ENCODE results near the gene NUCB2.

The NUCB2 gene

DNA sequence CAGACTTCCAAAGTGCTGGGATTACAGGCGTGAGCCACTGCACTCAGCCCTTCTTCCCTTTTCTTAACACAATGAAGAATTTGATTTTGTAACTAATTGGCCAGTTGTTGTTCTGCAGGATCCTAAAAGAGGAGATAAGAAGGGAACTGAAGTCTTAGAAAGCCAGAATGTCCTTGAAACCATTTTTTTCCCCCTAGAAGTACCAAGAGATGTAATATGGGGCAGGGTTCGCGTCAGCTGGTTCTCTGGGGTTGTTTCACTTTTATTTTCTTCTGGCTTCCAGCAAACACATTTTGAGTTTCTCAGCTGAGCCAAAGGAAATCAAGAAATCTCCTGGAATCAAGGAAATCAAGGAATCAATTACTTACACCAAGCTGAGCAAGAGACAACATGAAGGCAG, 7.6 kb upstream of the NUCB2 start:
- no peak for DNase-seq (ENCODE audit: low read depth)

DNA sequence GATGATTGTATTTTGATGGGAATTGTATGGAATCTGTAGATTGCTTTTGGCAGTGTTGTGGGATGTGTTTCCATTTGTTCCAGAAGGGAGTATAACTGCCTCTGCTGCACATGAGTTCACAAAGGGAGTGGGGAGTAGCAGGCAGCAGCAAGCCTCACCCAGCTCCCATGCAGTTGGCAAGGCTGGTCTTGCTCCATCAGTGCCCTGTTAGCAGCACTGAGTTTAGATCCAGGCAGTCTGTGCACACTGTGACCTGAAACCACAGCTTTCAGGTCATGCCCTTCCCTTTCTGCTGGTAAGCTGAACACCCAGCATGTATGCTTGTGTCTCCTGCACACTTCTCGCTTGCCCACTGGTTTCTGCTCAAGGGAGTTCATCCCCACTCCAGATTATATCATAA, 3.7 kb upstream of the NUCB2 start:
- no peak for DNase-seq (ENCODE audit: low read depth)

- DNase-seq (ENCODE audit: low read depth): no peak
Measured at GRCh38 chr11:17273211-17273610, 3.3 kb upstream of the NUCB2 start.

DNA sequence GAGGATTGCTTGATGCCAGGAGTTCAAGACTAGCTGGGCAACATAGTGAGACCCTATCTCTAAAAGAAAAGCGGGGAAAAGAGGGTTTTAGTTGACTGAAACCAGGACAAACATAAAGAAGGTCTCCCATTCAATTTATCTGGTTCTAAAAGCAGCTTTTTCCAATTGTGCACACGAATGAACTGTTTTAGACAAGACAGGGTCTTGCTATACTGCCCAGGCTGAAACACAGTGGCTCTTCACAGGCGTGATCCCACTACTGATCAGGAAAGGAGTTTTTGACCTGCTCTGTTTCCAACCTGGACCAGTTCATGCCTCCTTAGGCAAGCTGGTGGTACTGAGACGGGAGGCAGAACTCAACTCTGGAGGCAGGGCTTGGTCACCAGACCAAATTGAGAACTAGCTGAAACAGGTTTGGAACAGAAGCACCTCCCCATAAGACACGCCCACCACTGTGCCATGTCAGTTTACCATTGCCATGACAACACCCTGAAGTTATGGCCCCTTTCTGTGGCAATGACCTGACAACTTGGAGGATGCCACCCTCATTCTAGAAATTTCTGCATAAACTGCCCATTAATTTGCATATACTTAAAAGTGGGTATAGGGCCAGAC, 2.8 kb upstream of the NUCB2 start:
- DNase-seq (ENCODE audit: low read depth): no peak

GRCh38 chr11:17275400-17276235, 921 bp upstream of the NUCB2 start:
- DNase-seq (ENCODE audit: low read depth): no peak

DNA sequence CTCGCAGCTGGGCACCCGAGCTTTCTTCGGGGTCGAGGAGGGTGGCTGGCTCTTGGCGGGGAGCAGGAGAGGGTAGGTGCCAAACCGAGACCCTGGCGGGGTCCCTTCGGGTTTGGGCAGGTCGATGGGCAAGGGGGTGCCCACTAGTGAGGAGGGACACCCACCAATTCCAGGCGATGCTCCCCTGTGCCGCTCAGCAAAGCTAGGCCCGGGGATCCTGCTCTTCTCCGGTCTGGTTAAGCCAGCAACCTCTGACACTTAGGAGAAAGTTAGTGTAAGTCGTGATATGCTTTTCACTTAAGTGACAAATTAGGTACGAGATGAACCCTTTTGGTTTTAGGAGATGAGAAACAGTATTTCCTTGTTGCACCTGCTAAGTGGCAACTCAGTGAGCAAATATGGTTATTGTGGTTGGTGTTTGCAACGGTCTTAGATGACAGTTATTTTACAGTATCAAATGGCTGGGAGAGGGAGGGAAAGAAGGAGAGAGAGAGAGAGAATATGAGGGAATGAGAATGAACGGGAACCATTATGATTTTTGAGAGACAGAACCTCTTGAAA, 565 bp downstream of the NUCB2 start:
- peak; percentile 47 for DNase-seq (ENCODE audit: low read depth)

DNA sequence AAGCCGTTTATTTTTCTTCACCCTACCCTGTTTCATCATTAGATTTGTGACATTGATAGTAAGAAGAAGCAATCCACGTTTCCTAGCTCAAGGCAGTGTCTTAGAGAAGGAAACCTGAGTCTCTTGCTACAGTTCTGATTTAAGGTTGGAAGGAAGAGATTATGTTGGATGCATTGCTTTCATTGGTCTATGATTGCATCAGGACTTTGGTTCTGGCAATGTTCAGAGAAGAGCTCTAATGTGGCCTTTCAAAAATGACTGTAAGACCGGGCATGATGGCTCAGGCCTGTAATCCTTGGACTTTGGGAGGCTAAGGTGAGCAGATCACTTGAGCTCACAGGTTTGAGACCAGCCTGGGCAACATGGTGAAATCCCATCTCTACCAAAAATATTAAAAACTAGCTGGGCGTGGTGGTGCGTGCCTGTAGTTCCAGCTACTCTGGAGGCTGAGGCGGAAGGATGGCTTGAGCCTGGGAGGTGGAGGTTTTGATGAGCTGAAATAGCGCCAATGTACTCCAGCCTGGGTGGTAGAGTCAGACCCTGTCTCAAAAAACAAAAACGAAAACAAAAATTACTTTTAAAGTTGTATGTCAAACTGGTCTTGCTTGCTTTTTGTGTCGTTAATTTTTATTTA, 4.1 kb downstream of the NUCB2 start:
- no peak for DNase-seq (ENCODE audit: low read depth)

DNA sequence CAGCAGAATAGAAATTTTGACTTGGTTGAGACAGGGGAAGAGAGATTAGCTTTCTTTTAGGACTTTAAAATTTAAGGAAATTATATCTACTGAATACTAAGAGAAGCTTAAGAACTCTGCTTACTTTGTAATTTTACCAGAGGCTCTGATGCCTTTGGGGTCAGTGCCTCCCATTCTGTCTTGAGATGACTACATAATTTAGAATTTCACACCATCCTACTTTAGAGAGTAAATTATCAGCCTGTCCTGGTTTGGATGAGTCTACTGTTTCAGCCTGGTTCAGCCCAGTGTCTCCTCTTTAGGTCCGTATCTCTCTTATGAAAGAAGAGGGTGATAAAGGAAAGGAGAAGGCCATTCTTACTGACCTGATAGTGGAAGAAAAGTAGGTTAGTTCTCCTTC, 9.8 kb downstream of the NUCB2 start:
- no peak for DNase-seq (ENCODE audit: low read depth)

DNA sequence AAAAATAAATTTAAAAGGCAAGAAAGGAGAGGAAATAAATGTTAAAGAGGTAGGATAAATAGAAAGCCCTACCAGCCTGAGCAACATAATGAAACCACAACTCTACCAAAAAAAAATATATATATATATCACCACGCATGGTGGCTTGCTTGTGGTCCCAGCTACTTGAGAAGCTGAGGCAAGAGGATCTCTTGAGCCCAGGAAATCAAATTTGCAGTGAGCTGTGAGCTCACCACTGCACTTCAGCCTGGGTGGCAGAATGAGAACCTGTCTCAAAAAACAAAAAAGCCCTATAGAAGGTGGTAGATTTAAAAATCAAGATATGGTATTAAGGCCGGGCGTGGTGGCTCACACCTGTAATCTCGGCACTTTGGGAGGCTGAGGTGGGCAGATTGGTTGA, 10.5 kb downstream of the NUCB2 start:
- no peak for DNase-seq (ENCODE audit: low read depth)

DNA sequence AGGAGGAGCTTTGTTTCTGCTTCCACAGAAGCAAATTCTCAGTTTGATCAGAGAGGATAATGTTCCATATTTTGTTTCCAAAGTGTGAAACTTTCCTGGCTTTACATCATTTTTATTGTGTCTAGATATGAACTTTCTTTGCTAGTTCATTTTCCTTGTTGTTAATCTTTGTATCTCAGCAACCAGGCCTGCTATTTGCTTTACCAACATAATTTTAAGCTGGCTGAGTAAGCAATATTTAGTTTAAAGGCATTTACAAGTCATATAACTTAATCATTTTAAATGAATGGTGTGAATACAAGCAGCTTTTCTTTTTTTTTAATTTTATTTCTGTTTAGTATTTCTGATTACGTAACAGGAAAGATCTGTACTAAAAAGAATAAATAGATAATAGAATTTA, 15.2 kb downstream of the NUCB2 start:
- DNase-seq (ENCODE audit: low read depth): no peak

DNA sequence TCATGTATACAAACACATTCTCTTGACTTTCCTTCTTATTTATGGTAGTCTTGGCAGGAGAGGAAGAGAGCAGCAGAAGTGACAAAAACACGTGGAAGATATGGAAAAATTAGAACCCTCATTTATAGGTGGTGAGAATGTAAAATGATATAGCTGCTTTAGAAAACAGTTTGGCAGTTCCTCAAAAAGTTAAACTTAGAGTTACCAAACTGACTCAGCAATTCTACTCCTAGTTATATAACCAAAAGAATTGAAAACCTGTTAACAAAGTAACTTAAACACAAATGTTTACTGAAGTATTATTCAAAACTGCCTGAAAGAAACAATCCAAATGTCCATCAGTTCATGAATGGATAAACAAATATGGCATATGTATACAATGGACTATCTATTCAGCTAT, 16.8 kb downstream of the NUCB2 start:
- DNase-seq (ENCODE audit: low read depth): no peak

DNA sequence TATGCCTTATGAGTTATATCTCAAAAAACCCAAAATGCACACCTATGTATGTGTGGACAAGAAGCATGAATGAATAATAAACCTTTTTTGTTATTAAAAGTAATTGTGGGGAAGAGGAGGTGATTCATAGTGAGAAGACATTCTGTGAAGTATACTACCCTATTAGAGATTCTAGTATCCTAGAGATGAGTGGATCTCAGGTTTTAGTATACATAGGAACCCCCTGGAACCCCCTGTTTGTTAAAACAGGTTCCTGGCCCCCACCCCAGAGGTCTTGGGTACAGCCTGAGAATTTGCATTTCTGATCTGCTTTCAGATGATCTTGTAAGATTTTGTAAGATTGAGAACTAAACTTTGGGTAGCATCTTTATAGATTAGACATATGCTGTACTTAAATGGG, 17.5 kb downstream of the NUCB2 start:
- DNase-seq (ENCODE audit: low read depth): no peak

DNA sequence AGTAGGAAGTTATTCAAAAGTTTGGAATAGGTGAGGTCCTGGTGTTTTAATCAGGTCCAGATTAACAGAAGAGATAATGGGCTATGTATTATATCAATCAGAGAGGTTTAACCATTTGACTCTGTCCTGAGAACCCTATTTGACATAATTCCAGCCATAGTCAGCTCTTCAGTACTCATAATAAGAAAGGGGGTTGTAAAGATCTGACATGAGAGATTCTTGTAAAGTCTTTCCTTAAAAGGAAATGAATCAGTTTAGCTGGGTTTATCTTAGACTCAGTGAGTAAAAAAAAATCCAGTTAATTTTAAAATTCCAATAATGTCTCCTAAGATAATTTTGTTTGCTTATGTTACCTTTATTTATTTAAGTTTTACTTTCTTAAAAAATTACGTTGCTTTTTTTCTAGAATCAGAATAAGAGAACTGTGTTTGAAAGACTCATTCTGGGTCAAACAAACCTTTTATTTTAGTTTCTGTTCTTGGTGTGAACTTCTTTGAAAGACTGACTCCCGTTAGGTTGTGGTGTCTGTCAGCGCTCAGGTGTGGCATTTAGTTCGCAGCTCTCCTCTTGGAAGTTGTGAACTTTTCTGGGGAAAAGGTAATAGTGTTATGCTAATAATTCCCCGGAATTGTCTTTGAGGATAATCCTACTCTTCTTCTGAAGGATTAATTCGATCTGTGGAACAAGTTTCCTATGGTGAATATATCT, 20.5 kb downstream of the NUCB2 start:
- DNase-seq (ENCODE audit: low read depth): no peak

DNA sequence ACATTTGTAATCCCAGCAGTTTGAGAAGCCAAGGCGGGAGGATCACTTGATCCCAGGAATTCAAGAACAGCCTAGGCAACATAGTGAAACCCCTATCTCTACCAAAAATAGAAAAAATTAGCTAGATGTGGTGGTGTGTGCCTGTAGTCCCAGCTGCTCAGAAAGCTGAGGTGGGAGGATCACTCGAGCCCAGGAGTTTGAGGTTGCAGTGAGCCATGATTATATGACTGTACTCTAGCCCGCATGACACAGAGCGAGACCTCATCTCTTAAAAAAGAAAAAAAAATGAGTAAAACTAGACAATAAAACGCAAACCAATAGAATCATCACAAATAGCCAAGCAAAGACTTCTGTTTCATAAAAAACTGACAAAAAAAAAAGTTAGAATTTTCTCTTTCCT, 21.8 kb downstream of the NUCB2 start:
- no peak for DNase-seq (ENCODE audit: low read depth)

DNA sequence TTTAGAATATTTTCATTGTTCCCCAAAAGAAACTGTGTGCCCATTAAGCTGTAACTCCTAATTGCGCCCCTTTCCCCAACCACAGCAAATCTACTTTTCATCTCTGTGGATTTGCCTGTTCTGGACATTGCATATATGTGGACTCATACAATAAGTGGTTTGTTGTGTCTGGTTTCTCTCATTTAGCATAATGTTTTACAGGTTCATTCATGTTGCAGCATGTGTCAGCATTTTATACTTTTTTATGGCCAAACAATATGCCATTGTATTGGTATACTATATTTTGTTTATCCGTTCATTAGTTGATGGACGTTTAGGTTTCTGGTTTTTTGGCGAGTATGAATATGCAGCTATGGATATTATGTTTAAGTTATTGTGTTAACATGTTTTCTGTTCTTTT, 23.8 kb downstream of the NUCB2 start:
- DNase-seq (ENCODE audit: low read depth): no peak

DNA sequence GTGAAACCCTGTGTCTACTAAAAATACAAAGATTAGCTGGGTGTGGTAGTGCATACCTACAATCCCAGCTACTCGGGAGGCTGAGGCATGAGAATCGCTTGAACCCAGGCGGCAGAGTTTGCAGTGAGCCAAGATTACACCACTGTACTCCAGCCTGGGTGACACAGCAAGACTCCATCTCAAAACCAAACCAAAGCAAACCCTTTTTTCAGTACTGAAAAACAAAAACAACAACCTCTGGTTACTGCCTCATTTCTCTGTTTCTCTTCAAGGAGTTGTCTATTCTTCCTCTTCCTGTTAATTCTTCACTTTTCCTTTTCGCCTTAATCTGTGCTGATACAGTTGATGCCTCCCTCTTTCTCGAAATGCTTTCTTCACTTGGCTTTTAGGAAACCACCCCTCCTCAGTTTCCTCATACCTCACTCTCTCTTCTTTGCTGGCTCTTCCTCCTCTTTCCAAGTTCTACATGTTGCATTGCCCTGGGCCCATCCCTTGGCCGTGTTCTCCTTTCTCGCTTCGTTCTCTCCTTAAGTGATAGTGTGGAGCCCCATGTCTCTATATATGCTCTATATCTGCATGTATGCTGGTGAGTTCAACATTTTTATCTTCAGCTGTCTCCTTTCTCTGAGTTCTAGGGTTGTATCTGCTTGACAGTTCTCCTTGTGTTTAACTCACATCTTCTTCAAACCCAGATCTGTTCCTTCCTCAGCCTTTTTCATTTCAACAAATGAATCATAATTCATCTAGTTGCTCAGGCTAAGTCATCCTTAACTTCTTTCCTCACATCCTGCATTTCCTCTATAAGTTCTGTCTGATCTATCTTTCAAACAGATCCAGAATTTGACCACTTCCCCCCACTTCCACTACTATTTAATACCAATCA, 37.1 kb downstream of the NUCB2 start:
- no peak for DNase-seq (ENCODE audit: low read depth)

DNA sequence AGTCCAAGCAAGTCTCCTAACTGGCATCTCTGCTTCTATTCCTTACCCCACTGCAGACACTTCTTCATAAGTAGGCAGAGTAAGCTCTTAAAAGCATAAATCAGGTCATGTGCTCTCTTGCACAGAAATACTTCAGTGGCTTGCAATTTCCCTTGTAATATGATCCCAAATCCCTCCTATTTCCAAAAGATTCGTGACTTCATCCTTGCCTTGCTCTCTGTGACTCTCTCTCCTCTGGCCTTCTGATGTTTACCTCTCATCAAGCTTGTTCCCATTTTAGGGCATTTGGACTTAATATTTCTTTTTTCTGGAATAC, 37.7 kb downstream of the NUCB2 start:
- peak; percentile 33 for DNase-seq (ENCODE audit: low read depth)

DNA sequence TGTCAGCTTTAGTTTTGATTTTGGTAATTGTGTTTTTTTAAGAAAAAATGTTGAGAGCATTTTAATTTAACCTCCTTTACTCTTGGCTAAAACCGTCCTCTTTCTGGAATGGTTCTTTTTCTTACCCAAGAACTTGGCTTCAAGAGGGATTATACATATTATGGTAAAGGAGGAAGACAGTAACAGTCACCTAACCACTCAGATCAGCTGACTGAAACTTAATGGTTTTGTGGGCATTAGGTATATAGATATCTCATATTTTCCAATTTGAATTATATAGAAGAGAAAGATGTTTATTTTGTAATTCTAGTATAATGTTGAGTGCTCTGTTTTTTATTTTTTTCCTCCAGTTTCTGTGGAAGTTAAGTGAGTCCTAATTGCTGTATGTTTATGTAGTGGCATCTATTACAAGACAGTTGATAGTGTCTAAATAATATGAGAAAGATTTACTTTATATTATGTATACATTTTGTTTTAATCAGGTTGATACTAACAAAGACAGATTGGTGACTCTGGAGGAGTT, 38.4 kb downstream of the NUCB2 start:
- no peak for DNase-seq (ENCODE audit: low read depth)

GRCh38 chr11:17328871-17329494, 52.4 kb downstream of the NUCB2 start:
- DNase-seq (ENCODE audit: low read depth): no peak

- no peak for DNase-seq (ENCODE audit: low read depth)
Measured at GRCh38 chr11:17331669-17332068, 55.1 kb downstream of the NUCB2 start.

Measured in HS-27A (cell line).